BE2C (cell line): ENCODE data around the gene LYSMD3.

Experiments used
- DNase-seq: peaks from one replicate; pipeline ENCODE4 v3.0.0-alpha.2; 2020
- H3K27me3 ChIP-seq: fragments of 250-450 bp; sonication (Bioruptor Pico); 2 replicates; pipeline ENCODE4 v1.5.1; 2020; ENCODE audit warnings: mild to moderate bottlenecking
- H3K36me3 ChIP-seq: fragments of 250-450 bp; sonication (Bioruptor Pico); 2 replicates; pipeline ENCODE4 v1.5.1; 2020; ENCODE audit warnings: mild to moderate bottlenecking
- H3K4me1 ChIP-seq: fragments of 250-450 bp; sonication (Bioruptor Pico); 2 replicates; pipeline ENCODE4 v1.5.1; 2020
- H3K4me3 ChIP-seq: 2 replicates; pipeline ENCODE4 v1.5.1; 2011; ENCODE audit warnings: low read depth, low read length
- H3K9me3 ChIP-seq: fragments of 250-450 bp; sonication (Bioruptor Pico); 2 replicates; pipeline ENCODE4 v1.5.1; 2020
- CTCF ChIP-seq: IDR thresholded peaks from 2 replicates; pipeline ENCODE4 v1.5.1; 2012; ENCODE audit warnings: mild to moderate bottlenecking, low read depth, low read length

Gene LYSMD3

GRCh38 chr5:90529939-90530677, 724 bp upstream of the LYSMD3 start:
- Histone ChIP-seq H3K36me3 (no peaks in the 10 kb centered on the region), H3K4me1 (no peaks in the 10 kb centered on the region), H3K9me3 (no peaks in the 10 kb centered on the region), H3K27me3 (peaks cover 32% of the 10 kb centered on the region), H3K4me3 (peak overlapping the region; percentile 97)
- peak; percentile 85 for TF ChIP-seq CTCF
- DNase-seq: peak; percentile 73

GRCh38 chr5:90528601-90529193, 687 bp downstream of the LYSMD3 start:
- Histone ChIP-seq H3K36me3 (no peaks in the 10 kb centered on the region), H3K4me3 (peak overlapping the region; percentile 97), H3K9me3 (no peaks in the 10 kb centered on the region), H3K4me1 (no peaks in the 10 kb centered on the region), H3K27me3 (peaks cover 20% of the 10 kb centered on the region)
- TF ChIP-seq CTCF: no peak
- no peak for DNase-seq

- no peak for DNase-seq
- Histone ChIP-seq H3K27me3 (no peaks in the 10 kb centered on the region), H3K4me3 (no peak overlapping the region), H3K36me3 (peaks cover 6% of the 10 kb centered on the region; the same call in 1 of the 2 replicates), H3K4me1 (no peaks in the 10 kb centered on the region; the same call in 1 of the 2 replicates), H3K9me3 (no peaks in the 10 kb centered on the region)
- no peak for TF ChIP-seq CTCF
Observed at GRCh38 chr5:90519081-90519480, 10.3 kb downstream of the LYSMD3 start.

GRCh38 chr5:90518661-90519060, 10.7 kb downstream of the LYSMD3 start:
- Histone ChIP-seq H3K36me3 (peaks cover 6% of the 10 kb centered on the region; the same call in 1 of the 2 replicates), H3K4me1 (no peaks in the 10 kb centered on the region; the same call in 1 of the 2 replicates), H3K4me3 (no peak overlapping the region), H3K27me3 (no peaks in the 10 kb centered on the region), H3K9me3 (no peaks in the 10 kb centered on the region)
- no peak for TF ChIP-seq CTCF
- no peak for DNase-seq

- DNase-seq: no peak
- no peak for TF ChIP-seq CTCF
- no peaks in the 10 kb centered on the region for H3K27me3 ChIP-seq
- no peaks in the 10 kb centered on the region; the same call in 1 of the 2 replicates for H3K4me1 ChIP-seq
- H3K9me3 ChIP-seq: no peaks in the 10 kb centered on the region
- peaks cover 2% of the 10 kb centered on the region; the same call in 1 of the 2 replicates for H3K36me3 ChIP-seq
- no peak overlapping the region for H3K4me3 ChIP-seq
Observed at GRCh38 chr5:90514520-90514919, 14.9 kb downstream of the LYSMD3 start.

- H3K36me3 ChIP-seq: no peaks in the 10 kb centered on the region
- H3K4me3 ChIP-seq: no peak overlapping the region
- no peak for DNase-seq
- no peaks in the 10 kb centered on the region for H3K9me3 ChIP-seq
- TF ChIP-seq CTCF: no peak
- no peaks in the 10 kb centered on the region for H3K4me1 ChIP-seq
- no peaks in the 10 kb centered on the region for H3K27me3 ChIP-seq
Observed at GRCh38 chr5:90510438-90510837, 18.9 kb downstream of the LYSMD3 start.
